ENCODE measurements around the gene PLBD2. TPM values are rescaled to one million over a fixed set of nuclear protein-coding genes. Genes with fewer than 3 reads are reported as not detected.

PLBD2 gene
- total RNA-seq, 1 donor from 2014 or later = 55.1 TPM

GRCh38 chr12:113373440-113373839 is 15.1 kb downstream of the PLBD2 start:
- no peaks in the 10 kb centered on the region for H3K27me3 ChIP-seq
- no peak for DNase-seq (ENCODE audit: low spot score in 2 of 2)
- H3K4me1 ChIP-seq = no peaks in the 10 kb centered on the region
- peaks cover 26 to 67% of the 10 kb centered on the region in 2 donors for H3K36me3 ChIP-seq
- H3K4me3 ChIP-seq = no peak overlapping the region
- no peaks in the 10 kb centered on the region for H3K9me3 ChIP-seq
- no peak for TF ChIP-seq CTCF (IDR thresholded peaks at IDR 0.05)
- intact Hi-C loops (cut with DNase I) = no loop called here
- no peak overlapping the region for H3K27ac ChIP-seq

GRCh38 chr12:113373969-113374368 is 15.6 kb downstream of the PLBD2 start:
- DNase-seq (ENCODE audit: low spot score in 2 of 2) = no peak
- no peaks in the 10 kb centered on the region for H3K27me3 ChIP-seq
- no peaks in the 10 kb centered on the region for H3K9me3 ChIP-seq
- TF ChIP-seq CTCF (IDR thresholded peaks at IDR 0.05) = no peak
- intact Hi-C loops (cut with DNase I) = no loop called here
- H3K27ac ChIP-seq = no peak overlapping the region
- no peaks in the 10 kb centered on the region for H3K4me1 ChIP-seq
- no peak overlapping the region for H3K4me3 ChIP-seq
- peaks cover 26 to 67% of the 10 kb centered on the region in 2 donors for H3K36me3 ChIP-seq

GRCh38 chr12:113374823-113375428 is 16.5 kb downstream of the PLBD2 start:
- no peaks in the 10 kb centered on the region for H3K4me1 ChIP-seq
- no peak for TF ChIP-seq CTCF (IDR thresholded peaks at IDR 0.05)
- no peaks in the 10 kb centered on the region for H3K9me3 ChIP-seq
- DNase-seq (ENCODE audit: low spot score in 2 of 2) = no peak
- H3K27me3 ChIP-seq = no peaks in the 10 kb centered on the region
- no peak overlapping the region for H3K27ac ChIP-seq
- intact Hi-C loops (cut with DNase I) = no loop called here
- no peak overlapping the region for H3K4me3 ChIP-seq
- peaks cover 26 to 72% of the 10 kb centered on the region in 2 donors for H3K36me3 ChIP-seq

- no peak overlapping the region for H3K4me3 ChIP-seq
- intact Hi-C loops (cut with DNase I) = no loop called here
- H3K36me3 ChIP-seq = peaks cover 37 to 77% of the 10 kb centered on the region in 2 donors
- no peak for DNase-seq (ENCODE audit: low spot score in 2 of 2)
- H3K27ac ChIP-seq = no peak overlapping the region
- TF ChIP-seq CTCF (IDR thresholded peaks at IDR 0.05) = no peak
- no peaks in the 10 kb centered on the region for H3K4me1 ChIP-seq
- no peaks in the 10 kb centered on the region for H3K27me3 ChIP-seq
- H3K9me3 ChIP-seq = no peaks in the 10 kb centered on the region
Measured at GRCh38 chr12:113378291-113378690, 19.9 kb downstream of the PLBD2 start.

GRCh38 chr12:113381220-113381619 is 22.8 kb downstream of the PLBD2 start:
- peaks cover 40 to 75% of the 10 kb centered on the region in 2 donors for H3K36me3 ChIP-seq
- no peak for TF ChIP-seq CTCF (IDR thresholded peaks at IDR 0.05)
- no peak for DNase-seq (ENCODE audit: low spot score in 2 of 2)

GRCh38 chr12:113382206-113382605 is 23.8 kb downstream of the PLBD2 start:
- H3K4me1 ChIP-seq = no peaks in the 10 kb centered on the region
- H3K4me3 ChIP-seq = no peak overlapping the region
- peaks cover 37 to 75% of the 10 kb centered on the region in 2 donors for H3K36me3 ChIP-seq
- no peaks in the 10 kb centered on the region for H3K27me3 ChIP-seq
- H3K27ac ChIP-seq = no peak overlapping the region
- no peaks in the 10 kb centered on the region for H3K9me3 ChIP-seq
- intact Hi-C loops (cut with DNase I) = no loop called here
- no peak for DNase-seq (ENCODE audit: low spot score in 2 of 2)
- no peak for TF ChIP-seq CTCF (IDR thresholded peaks at IDR 0.05)

More at GRCh38 chr12:113381220-113381619, 22.8 kb downstream of the PLBD2 start:
- Histone ChIP-seq H3K27me3 (no peaks in the 10 kb centered on the region), H3K27ac (no peak overlapping the region), H3K4me1 (no peaks in the 10 kb centered on the region), H3K4me3 (no peak overlapping the region), H3K9me3 (no peaks in the 10 kb centered on the region)
- intact Hi-C loops (cut with DNase I) = no loop called here

Measured in ascending aorta (tissue), 2 donors.